Omental fat pad (tissue), 4 donors: ENCODE measurements around the gene IRF7. TPM values are rescaled to one million over a fixed set of nuclear protein-coding genes. Genes with fewer than 3 reads are reported as not detected.
"Not testable (repeated sequence)": the region's sequence is repeated elsewhere in the genome, so short reads cannot be mapped to it uniquely, and the experiment has no call there.

Experiments used
- ATAC-seq: fragments of 150-250 bp; one replicate; pipeline ENCODE4 v1.9.1; 2016; ENCODE audit warnings: mild to moderate bottlenecking, moderate library complexity; ENCODE audit not compliant: low FRiP score
- DNase-seq: peaks from one replicate; pipeline ENCODE4 v3.0.0-alpha.2; 2019; ENCODE audit warnings: low spot score
- total RNA-seq, 4 donors: library from RNA; depleted of rRNA; stranded (reverse); fragments of >200 nt; gene quantifications; one replicate each; pipeline ENCODE4 v1.1.0, GENCODE V29; 2016
- TF ChIP-seq, protein P1 (sequence below), 3 donors: fragments of 450-650 bp; IDR thresholded peaks; one replicate each; pipeline ENCODE4 v1.5.1; 2016 to 2017; ENCODE audit warnings: antibody characterized with exemption in 3 of 3, mild to moderate bottlenecking in 3 of 3, moderate library complexity in 2 of 3

IRF7 gene
- total RNA-seq, 4 donors from 2014 or later = 15.4 to 56.8 (median 35.6) TPM

DNA sequence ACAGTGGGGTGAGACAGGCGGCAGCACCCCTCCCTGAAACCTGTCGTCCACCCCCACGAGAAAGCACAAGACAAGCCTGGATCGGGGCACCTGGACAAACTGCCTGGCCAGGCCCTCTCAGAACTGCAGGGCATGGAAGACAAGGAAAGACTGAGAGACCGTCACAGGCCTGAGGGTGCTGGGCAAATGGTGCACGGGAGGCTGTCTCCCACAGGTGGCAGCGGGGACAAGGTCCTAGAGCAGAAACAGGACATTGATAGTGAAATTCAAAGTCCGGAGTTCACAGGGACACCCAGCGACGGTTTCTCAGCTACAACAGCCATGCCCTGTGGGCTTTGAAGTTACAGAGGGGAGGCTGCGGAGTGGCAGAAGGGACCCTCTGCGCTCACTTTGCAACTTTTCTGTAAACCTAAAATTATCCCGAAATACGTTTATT, 42.0 kb upstream of the IRF7 start:
- ATAC-seq (no peak), DNase-seq (no peak)

DNA sequence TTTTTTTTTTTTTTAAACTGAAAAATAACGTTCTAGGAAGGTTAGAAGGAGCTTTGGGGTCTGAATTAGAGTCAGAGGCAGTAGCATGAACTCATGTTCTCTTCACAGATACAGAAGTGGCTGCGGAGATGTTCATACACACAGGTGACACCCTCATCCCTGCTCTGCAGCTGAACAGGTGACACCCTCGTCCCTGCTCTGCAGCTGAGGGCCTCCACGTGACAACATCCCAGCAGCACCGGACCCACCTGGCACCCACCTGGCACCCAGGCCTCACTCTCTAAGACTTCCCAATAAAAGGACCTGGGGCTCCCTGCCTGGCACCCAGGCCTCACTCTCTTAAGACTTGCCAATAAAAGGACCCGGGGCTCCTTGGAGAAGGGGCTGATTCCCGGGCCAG, 41.1 kb upstream of the IRF7 start:
- TF ChIP-seq, protein P1, sequence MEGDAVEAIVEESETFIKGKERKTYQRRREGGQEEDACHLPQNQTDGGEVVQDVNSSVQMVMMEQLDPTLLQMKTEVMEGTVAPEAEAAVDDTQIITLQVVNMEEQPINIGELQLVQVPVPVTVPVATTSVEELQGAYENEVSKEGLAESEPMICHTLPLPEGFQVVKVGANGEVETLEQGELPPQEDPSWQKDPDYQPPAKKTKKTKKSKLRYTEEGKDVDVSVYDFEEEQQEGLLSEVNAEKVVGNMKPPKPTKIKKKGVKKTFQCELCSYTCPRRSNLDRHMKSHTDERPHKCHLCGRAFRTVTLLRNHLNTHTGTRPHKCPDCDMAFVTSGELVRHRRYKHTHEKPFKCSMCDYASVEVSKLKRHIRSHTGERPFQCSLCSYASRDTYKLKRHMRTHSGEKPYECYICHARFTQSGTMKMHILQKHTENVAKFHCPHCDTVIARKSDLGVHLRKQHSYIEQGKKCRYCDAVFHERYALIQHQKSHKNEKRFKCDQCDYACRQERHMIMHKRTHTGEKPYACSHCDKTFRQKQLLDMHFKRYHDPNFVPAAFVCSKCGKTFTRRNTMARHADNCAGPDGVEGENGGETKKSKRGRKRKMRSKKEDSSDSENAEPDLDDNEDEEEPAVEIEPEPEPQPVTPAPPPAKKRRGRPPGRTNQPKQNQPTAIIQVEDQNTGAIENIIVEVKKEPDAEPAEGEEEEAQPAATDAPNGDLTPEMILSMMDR (IDR thresholded peaks at IDR 0.05) = no peak
- ATAC-seq = no peak
- DNase-seq = no peak

More for the DNA sequence above, 42.0 kb upstream of the IRF7 start:
- TF ChIP-seq, protein P1 (IDR thresholded peaks at IDR 0.05) = no peak

DNA sequence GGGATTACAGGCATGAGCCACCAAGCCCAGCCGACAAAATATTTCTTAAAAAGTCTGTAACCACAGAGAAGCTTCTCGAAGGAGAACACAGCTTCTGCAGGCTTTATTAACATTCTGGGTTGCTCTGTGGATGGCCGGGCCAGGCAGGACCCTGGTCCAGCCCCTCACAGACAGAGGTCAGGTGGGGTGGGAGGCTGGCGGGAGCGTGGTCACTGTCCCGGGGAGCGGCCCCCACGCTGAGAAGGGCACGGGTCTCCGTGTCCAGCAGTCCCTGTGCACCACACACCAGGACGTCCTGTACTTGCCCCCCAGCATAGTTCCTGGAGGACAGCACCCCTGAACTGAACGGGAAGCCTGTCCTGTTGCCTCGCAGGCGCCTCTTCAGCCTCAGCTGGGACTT, 40.7 kb upstream of the IRF7 start:
- no peak for DNase-seq
- TF ChIP-seq, protein P1 (IDR thresholded peaks at IDR 0.05) = no peak
- no peak for ATAC-seq

DNA sequence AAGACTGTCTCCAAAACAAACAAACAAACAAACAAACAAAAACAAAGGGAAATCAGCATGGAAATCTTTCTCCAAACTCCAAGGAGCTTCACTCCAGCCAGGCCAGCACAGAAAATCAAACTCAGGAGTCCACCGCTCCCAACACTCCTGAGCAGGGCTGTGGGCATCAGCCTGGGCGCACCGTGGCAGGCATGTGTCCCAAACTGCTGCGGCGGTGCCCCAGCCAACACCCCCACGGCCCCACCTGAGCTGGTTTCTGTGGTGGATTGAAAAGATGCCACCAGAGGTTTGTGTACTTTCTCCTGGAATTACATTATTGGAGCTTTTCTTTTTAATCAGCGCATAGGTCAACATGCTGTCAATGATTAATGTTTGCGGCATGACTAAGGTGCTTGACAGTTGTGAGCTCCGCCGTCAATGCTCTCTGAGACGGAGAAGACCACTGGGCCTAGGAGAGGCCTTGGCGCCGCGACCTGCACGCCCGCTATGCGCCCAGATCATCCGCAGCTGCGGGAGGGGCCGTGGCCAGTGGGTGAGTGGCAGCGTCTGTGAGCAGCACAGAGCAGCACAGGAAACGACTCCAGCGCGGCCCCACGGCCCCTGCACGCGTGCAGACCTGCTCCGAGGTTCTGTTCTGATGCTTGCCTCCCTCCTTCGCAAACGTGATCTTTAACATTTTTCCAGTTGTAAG, 39.4 kb upstream of the IRF7 start:
- no peak for ATAC-seq
- TF ChIP-seq, protein P1 (IDR thresholded peaks at IDR 0.05) = no peak

DNA sequence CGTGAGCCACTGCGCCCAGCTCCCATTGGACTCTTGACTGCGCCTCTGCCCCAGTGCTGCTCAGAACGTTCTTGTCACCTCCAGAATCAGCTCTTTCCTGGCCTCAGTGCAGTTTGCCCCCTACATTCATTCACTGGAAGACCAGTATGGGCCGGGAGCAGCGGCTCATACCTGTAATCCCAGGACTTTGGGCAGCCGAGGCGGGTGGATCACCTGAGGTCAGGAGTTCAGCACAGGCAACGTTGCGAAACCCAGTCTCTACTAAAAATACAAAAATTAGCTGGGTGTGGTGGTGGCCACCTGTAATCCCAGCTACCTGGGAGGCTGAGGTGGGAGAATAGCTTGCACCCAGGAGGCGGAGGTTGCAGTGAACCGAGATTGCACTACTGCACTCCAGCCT, 38.7 kb upstream of the IRF7 start:
- DNase-seq, ATAC-seq: not testable (repeated sequence)

More for the DNA sequence above, 39.4 kb upstream of the IRF7 start:
- no peak for DNase-seq

DNA sequence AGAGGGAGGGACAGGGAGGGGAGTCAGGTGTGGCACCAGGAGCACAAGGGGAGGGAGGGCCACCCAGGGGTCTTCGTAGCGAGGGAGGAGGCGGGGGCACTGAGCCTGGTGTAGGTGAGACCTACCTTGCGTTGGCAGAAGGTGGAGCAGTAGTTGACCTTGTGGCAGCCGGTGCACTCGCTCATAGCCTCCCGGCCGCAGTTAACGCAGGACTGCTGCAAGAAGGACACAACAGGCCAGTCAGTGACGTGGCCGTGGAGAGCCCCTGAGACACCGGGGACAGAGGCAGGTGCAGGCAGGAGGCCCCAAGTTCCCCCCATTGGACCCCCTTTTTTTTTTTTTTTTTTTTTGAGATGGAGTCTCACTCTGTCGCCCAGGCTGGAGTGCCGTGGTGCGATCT, 38.1 kb upstream of the IRF7 start:
- DNase-seq (no peak), ATAC-seq (no peak)
- TF ChIP-seq, protein P1 (IDR thresholded peaks at IDR 0.05) = no peak

DNA sequence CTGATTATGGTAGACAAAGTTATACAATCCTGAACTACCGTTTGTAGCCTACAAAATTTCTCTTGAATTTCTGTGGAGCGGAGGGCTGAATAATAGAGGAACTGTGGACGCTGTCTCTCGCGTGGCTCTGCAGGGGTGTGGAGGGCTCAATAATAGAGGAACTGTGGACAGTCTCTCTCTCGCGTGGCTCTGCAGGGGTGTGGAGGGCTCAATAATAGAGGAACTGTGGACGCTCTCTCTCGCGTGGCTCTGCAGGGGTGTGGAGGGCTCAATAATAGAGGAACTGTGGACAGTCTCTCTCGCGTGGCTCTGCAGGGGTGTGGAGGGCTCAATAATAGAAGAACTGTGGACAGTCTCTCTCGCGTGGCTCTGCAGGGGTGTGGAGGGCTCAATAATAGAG, 37.4 kb upstream of the IRF7 start:
- ATAC-seq, DNase-seq: not testable (repeated sequence)

DNA sequence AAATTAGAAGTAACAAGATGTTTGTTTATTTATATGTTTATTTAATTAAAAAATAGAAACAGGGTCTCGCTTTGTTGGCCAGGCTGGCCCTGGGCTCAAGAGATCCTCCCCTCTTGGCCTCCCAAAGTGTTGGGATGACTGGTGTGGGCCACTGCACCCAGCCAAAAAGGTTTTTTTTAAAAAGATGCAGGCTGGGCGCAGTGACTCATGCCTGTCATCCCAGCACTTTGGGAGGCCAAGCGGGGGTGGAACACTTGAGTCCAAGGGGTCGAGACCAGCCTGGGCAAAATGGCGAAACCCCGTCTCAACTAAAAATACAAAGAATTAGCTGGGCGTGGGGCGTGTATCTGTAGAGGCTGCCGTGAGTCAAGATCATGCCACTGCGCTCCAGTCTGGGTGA, 34.7 kb upstream of the IRF7 start:
- ATAC-seq (no peak), DNase-seq (no peak)
- TF ChIP-seq, protein P1 (IDR thresholded peaks at IDR 0.05) = no peak

DNA sequence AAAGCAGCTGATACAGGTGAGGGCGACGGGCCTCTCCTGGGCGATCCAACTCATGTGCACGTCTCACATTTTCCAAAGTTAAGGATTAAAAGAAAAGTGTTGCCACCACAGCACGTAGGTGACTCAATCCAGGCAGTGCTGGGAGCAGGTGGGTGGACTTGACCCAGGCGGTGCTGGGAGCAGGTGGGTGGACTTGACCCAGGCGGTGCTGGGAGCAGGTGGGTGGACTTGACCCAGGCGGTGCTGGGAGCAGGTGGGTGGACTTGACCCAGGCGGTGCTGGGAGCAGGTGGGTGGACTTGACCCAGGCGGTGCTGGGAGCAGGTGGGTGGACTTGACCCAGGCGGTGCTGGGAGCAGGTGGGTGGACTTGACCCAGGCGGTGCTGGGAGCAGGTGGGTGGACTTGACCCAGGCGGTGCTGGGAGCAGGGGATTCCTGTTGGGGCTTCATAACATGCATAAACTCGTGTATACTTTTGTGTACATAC, 32.0 kb upstream of the IRF7 start:
- not testable (repeated sequence) for DNase-seq, ATAC-seq
